HG03103 (cell line): Measurements from ENCODE around the gene ST14.

Experiments used
- ATAC-seq: cut with Tn5 transposase; IDR thresholded peaks from one replicate; pipeline ENCODE4 v1.9.1; 2021; ENCODE audit warnings: low read depth; ENCODE audit not compliant: unreplicated experiment

ST14 gene

DNA sequence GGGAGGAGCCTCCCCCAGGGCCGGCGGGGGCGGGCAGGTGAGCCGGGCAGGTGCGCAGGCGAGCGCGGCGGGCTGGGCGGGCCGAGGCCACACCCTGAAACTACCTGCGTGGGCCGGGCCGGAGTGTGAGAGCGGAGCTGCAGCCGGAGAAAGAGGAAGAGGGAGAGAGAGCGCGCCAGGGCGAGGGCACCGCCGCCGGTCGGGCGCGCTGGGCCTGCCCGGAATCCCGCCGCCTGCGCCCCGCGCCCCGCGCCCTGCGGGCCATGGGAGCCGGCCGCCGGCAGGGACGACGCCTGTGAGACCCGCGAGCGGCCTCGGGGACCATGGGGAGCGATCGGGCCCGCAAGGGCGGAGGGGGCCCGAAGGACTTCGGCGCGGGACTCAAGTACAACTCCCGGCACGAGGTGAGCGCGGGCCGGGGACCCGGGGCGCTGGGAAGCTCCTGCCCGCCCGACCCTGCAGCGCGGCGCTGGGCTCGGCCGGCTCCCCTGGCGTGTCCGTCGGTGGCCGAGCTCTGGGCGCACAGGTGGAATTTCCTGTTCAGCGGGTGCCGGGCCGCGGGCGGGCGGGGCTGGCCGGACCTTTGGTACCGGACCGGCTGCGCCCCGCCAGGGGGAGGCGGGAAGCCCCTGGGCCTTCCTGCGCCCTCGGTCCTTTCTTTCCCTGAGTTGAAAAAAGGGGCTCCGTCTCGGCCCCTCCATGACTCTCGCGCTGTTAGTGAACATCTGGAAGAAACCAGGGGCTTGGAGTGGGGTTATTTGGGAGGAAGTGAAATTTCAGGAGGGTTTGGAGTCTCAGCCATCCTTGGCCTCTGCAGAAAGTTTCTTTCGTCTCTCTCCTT lies at the start of gene ST14:
Gene ST14, plus strand, starts transcription at position 126 of the 841 bp plus-strand sequence. Its CDS starts 198 bp downstream, at position 324.
- no peak for ATAC-seq

DNA sequence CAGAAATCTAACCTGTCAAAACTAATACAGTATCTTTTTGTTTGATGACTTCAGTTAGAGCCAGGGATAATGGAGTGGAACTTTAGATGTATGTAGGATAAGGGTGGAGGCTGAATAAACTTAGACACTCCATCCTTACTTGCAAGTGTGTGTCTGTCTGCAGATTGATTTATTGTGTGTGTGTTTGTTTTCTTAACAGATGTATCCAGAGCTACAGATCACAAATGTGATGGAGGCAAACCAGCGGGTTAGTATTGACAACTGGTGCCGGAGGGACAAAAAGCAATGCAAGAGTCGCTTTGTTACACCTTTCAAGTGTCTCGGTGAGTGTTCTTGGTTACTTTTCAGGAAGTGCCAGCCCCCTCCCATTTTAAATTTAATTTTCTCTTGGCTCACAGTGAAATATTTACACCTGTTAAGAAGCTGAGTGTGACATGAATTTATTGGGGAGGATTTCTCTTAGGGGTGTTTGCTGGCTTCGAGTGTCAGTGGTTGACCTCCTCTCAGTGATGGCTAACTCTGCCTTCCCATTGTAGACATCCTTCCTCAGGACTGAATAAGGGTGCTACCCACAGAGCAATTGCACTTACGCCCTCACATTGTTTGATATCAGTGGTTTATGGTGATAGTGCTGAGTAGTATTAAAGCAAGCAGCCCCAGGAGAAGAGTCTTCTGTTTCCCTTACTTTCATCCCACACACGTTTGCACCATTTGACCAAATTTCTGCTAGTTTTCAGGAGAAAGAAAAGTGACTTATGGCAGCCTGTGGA lies 49.1 kb upstream of the ST14 start:
- no peak for ATAC-seq

DNA sequence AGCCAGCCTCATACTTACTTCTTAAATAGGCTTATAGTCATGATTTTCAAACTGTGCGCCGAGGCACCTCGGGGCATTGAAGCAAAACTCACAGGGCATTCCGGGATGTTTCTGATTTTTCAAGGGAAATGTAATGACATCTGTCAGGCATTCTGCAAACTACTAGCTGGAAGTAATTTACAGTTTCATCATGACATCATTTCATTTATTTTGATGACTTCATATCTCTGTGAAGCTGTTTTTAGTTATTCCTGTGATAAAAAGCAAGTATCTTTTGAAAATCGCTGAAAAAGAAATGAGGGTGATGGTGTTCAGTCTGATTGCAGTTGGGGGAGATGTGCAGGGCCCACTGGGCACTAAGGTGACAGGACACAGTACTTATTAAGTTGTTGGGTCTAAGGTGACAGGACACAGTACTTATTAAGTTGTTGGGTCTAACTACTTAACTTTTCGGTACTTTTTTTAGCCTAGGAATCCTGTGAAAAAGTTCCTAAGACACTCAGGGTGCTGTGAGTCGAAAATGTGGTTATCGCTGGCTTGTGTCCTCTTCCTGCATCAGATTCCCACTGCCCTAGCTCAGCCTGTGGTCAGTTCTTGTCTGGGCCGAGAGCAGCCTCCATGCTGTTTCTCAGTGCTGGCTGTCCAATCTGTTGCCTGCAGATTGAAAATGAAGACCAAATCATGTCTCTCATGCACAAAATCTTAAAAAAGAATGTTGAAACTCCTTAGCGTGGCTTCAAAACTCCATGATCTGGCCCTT lies 47.3 kb upstream of the ST14 start:
- no peak for ATAC-seq

DNA sequence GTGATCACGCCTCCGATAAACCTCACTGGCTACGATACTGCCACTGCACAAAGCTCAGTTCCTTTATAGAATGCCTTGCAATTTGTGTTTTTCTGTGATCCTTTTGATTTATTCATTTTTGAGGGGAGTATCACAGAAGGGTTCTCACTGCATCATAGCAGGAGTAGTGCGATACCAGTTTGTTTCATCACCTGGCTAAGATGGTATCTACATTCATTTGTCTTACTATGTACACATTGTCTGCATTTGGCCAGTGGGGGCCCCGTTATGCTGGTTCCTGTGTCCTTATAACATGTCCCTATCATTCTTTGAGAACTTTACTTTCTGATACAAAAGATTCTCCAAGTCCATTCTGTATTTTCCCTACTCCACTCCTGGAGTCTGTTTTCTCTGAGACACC lies 45.3 kb upstream of the ST14 start:
- no peak for ATAC-seq

DNA sequence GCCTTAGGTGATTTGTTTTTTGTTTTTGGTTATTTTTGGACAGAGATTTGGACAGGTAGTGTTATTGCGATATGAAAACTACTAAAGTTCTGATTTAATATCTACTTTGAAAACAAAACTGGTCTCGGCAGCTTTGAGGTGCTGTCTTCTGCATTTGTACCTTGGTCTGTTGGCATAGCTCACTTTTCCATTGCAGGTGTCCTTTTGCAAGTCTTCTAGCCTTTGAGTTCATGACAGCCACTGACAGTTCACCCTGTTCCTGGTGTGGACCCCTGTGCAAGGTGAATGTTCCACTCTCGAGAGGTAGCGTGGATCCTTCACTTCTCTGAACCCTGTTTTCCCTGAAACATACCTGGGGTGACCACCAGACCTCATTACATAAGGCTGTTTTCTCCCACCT lies 44.9 kb upstream of the ST14 start:
- no peak for ATAC-seq

DNA sequence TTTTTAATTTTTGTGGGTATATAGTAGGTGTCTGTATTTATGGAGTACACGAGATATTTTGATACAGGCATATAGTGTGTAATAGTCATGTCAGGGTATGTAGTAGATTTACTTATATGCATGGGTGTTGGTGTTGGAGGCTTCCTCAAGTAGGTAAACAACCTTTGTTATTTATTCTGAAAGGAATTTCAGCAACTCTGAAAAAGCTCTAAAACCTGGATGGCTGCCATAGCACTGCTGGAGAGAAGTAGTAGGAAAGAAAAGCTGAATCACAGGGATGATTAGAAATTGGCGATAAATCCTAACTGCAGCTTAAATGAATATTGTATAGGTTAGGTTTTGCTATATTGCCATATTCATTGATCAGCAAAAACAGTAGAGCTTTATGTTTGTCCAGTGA lies 44.4 kb upstream of the ST14 start:
- no peak for ATAC-seq

DNA sequence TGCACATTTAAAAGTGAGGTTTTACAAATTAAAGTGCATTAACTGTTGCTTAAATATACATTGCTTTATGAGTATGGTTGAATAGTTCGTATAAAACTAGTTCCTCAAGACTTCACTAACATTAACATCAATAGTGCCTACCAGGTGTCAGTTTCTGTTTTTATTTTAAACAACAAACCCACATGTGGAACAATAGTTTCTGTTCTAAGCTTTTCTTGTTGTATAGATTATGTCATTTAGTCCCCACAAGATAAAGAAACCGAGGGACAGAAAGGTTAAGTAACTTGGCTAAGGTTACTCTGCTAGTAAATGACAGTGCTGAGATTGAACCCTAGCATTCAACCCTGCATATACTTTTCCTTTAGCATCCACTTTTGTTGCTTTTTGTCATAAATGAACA lies 41.4 kb upstream of the ST14 start:
- peak; percentile 86 for ATAC-seq

DNA sequence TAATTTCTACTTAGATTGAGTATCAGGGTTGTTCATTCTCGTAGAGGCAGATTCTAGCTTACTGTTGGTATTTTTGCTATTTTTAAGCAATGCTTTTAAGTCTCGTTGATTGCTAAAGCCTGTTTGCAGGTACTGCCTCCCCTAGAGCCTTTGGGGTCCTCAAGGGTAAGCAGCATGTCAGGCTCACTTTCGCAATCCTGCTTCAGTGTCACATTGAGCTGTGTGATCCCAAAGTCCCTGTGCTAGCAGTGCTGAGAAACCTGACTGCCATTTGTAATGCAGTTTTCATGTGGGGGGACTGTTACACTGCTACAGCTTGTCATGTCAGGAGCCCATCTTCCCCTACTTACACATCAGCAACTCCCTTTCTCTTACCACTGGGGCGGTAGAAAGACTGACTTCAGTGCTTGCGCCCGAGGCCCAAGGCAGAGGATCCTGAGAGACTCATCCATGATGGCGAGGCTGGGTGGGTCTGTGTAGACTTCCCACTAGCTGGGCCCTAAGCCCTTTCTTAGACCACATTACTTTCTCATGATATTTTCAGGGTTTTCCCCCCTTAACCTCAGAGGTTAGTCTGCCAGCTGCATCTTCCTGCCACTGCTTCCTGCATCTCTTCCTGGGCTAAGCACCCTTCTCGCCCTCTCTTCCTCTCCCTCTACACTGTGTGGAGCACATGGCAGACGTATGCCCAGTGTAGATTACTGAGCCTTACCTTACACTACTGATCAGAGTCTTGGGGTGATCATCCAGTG lies 40.8 kb upstream of the ST14 start:
- no peak for ATAC-seq

DNA sequence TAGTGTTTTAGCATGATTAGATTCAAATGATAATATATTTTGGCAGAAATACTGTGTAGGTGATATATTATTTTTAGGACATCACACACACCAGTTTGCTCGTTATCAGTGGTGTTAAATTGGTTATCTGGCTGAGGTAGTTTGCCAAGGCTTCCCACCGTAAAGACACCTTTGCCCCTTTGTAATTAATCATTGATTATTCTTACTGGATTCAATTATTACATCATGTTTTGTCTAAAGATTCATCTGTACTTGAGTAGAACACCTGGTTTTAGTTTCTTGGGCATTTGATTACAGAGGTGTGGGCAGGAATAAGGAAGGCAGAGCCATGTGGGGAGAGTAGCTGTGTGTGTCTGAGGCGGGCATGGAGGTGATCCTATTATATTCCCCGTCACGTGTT lies 39.5 kb upstream of the ST14 start:
- ATAC-seq, result no peak

DNA sequence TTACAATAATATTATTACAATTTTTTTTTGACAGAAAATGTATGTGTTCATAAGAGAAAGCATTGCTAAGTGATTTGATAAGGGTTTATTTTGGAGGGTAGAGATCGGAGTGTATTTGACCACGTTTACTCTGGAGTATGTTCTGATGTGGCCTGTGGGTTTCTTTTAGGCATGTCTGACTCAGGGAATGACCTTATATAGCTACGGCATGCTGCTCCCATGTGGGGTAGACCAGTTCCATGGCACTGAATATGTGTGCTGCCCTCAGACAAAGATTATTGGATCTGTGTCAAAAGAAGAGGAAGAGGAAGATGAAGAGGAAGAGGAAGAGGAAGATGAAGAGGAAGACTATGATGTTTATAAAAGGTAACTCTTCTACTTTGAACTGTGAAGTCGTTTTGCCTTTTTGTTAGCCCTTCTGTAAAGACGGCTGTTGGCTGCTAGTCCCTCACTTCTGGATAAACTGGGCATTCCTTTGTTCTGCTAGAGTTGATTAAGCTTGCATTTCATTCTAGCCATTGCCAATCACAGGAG lies 38.1 kb upstream of the ST14 start:
- ATAC-seq, result no peak

DNA sequence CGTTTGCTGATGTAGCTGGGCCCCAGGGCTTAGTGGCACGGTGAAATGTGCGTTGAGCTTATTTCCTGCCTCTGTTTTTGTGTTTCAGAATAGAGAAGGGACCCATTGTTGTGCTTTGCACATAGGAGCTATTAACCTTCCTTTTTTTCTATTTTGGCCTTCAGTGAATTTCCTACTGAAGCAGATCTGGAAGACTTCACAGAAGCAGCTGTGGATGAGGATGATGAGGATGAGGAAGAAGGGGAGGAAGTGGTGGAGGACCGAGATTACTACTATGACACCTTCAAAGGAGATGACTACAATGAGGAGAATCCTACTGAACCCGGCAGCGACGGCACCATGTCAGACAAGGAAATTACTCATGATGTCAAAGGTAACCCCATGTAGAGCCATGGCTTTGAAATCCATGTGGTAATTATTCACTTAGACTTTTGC lies 37.4 kb upstream of the ST14 start:
- ATAC-seq, result no peak

DNA sequence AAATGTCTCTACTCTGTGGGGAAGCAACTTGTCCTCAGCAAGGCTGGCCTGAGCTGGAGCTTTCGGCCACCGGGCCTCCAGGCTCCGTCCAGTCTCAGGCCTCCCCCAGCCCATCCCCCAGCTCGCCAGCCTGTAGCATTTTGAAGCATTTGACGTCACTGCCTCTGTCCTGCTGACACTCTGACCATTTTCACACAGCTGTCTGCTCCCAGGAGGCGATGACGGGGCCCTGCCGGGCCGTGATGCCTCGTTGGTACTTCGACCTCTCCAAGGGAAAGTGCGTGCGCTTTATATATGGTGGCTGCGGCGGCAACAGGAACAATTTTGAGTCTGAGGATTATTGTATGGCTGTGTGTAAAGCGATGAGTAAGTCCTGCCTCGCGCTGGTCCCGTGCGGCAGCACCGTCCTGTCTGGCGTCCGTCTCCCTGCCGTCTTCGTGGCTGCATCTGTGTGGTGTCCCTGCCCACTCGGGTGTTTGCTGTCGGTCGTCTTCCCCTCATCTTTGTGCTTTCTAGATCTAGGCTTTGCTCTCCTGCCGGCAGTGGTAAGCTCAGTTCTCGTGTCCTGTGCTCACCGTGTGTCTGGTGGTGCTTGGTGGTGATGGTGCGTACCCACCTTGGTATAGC lies 36.1 kb upstream of the ST14 start:
- no peak for ATAC-seq

DNA sequence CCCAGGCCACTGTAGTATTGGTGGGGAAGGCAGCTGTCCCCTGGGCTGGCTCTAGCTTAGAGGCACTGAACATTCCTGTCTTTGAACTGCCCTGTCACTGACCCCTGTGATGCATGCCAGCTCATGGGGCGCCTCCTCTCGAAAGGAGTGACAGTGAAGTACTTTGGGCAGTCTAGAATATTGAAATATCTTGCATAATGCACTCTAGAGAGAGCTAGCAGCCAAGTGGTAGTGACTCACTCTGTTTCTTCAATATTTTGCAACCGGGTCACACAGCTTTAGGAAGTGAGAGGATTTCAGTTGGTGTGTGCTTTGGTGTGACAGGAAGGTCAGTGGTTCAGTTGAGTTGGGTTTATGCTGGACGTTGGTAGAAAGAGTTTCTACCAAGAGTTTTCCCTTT lies 35.5 kb upstream of the ST14 start:
- no peak for ATAC-seq

DNA sequence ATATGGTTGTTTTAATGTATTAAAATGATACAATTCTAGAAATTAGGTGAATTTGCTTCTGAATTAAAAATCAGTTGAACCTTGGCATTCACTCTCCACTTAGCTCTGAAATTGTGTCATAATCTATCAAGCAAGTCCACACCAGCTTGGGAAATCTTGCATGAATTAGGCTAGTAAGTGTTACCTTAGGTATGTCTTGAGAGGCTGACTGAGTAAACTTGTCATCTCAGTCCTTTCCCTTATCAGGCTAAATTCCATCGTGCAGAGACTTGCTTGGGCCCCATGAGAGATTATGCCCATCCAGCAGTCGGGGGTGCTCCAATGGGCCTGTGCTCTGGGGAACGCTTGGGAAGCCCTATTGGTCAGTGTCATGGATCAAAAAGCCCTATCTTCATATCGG lies 33.9 kb upstream of the ST14 start:
- no peak for ATAC-seq

DNA sequence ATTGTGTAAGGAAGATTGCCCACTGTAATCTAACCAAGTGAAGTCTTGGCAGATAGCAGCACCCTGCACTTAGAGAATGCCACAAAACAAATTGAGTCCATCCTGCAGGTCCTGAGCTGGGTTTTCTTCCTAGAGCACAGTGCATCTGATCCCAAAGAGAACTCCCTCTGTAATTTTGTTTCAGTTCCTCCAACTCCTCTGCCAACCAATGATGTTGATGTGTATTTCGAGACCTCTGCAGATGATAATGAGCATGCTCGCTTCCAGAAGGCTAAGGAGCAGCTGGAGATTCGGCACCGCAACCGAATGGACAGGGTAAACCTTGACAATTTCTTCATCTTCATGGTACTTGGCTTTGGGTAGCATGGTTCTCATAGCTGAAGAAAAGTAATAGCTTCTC lies 33.1 kb upstream of the ST14 start:
- no peak for ATAC-seq

DNA sequence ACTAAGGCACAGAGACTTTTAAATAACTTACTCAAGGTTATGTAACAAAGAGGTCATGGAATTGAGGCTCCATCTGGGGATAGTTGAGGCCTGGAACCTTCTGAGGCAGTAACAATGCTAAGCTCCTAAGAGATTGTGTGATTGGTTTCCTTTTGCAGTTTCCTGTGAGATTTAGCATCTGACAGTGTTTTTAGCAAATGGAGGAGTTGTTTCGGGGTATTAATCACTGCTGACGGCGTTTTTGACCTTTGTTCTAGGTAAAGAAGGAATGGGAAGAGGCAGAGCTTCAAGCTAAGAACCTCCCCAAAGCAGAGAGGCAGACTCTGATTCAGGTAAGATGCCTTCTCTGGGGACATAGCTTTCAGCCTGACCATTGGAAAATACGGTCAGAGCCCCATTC lies 32.1 kb upstream of the ST14 start:
- ATAC-seq, result no peak

DNA sequence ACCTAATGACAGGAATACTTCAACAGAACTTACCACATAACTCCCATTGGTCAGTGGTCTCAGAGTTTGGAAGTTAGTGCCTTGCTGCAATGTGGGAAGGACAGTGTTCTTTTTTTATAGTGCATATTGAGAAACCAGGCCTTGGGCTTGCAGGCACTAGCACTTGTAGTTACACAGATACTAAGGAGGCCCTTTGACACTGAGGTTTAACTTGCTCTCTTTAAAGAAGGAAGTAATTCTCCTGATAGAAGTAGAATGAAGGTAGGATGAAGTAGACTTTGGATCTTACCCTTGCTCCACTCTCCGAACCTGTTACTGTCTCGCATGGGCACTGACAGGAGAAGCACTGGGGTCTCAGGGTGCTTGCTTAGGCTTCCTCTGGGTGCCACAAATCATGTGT lies 31.0 kb upstream of the ST14 start:
- ATAC-seq, result no peak

DNA sequence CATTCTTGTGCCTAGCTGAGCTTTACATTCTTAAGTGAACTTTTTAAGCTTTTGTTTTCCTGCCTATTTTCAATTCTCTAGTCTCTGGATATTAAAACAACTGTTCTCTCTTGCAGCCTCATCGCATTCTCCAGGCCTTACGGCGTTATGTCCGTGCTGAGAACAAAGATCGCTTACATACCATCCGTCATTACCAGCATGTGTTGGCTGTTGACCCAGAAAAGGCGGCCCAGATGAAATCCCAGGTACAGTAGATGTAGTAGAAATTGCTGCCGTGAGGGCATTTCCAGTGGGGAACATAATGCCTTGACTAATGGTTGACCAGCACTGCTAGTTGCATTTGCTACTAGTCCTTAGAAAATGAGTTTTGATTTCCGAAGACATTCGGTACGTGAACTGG lies 29.7 kb upstream of the ST14 start:
- no peak for ATAC-seq

DNA sequence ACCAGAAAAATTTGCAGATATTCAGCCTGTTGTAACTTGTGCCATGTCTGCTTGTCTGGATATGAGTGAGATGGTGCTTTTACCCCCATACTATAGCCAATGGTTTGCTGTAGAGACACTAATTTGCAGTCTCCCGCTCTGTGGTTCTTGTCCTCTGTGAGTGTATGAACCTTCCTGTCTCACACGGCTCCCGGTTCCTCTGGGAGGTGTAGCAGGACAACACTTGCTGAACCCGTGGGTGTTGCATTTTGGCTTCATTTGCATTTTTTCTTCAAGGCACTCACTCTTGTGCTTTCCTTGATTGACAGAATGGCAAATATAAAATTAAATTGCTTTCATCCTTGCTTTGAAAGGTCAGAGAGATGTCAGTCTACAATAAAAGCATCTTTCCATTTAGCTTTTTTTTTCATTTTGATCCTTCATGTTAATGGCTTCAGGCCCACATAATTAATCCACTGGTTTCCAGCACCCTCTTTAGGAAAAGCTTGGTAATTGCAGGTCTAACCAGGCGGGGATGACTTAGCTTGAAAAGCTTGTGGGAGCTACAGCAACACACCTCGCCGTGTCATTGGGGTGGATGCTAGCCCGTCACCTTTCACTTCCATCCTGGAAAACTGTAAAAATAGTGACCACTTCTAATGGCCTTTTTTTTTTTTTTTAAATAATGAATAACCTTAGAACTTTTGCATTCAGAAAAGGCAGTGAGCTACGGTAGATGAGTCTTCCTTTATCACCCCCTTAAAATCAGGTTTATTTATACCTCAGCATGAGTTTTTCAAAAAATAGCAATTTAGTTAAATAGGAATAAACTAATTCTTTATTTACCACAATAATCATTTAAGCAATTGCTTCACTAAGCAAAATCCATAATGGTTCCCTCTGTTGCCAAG lies 27.4 kb upstream of the ST14 start:
- peak; percentile 82 for ATAC-seq
